ENCODE data around the gene SCD5. TPM values are rescaled to one million over a fixed set of nuclear protein-coding genes. Genes with fewer than 3 reads are reported as not detected.

The SCD5 gene
- total and polyA plus RNA-seq, 12 donors, result 85.9 to 585 (median 229) TPM

- WGBS, 4 donors, result 71 to 86% (median 82%) methylated on average over 2 of the region's 2 CpGs
- Histone ChIP-seq H3K27ac (no peak overlapping the region), H3K36me3 (replicated peaks in 1 of 2) (peaks cover 0 to 8% of the 10 kb centered on the region in 2 donors), H3K4me1 (replicated peaks in 1 of 2) (no peaks in the 10 kb centered on the region), H3K4me3 (no peak overlapping the region), H3K9me3 (replicated peaks in 1 of 3) (no peaks in the 10 kb centered on the region), H3K27me3 (no peaks in the 10 kb centered on the region)
- DNase-seq, result no peak
- intact Hi-C loops (cut with DNase I), result no loop called here
- TF ChIP-seq POLR2A (IDR thresholded peaks at IDR 0.05) (no peak), CTCF (IDR thresholded peaks at IDR 0.05) (no peak)
Observed at GRCh38 chr4:82638479-82638878, 160.1 kb downstream of the SCD5 start.

- peaks cover 0 to 8% of the 10 kb centered on the region in 2 donors for H3K36me3 ChIP-seq (replicated peaks in 1 of 2)
- no peak overlapping the region for H3K4me3 ChIP-seq
- no peaks in the 10 kb centered on the region for H3K4me1 ChIP-seq (replicated peaks in 1 of 2)
- TF ChIP-seq CTCF (IDR thresholded peaks at IDR 0.05), result no peak
- no peak for TF ChIP-seq POLR2A (IDR thresholded peaks at IDR 0.05)
- intact Hi-C loops (cut with DNase I), result loop anchor here in 1 of 2 donors (2.0 kb wide), 1 partner anchor 21 kb away; no protein-coding TSS in a partner anchor
- DNase-seq, result no peak
- no peak overlapping the region for H3K27ac ChIP-seq
- H3K9me3 ChIP-seq (replicated peaks in 1 of 3), result no peaks in the 10 kb centered on the region
- WGBS, 4 donors, result 41 to 67% (median 58%) methylated on average over 1 of the region's 1 CpG
- no peaks in the 10 kb centered on the region for H3K27me3 ChIP-seq
Observed at GRCh38 chr4:82630079-82630478, 168.5 kb downstream of the SCD5 start.

GRCh38 chr4:82629238-82630000 lies 169.2 kb downstream of the SCD5 start:
- Histone ChIP-seq H3K4me3 (no peak overlapping the region), H3K27me3 (no peaks in the 10 kb centered on the region), H3K9me3 (replicated peaks in 1 of 3) (no peaks in the 10 kb centered on the region), H3K4me1 (replicated peaks in 1 of 2) (no peaks in the 10 kb centered on the region), H3K36me3 (replicated peaks in 1 of 2) (peaks cover 0 to 2% of the 10 kb centered on the region in 2 donors), H3K27ac (no peak overlapping the region)
- TF ChIP-seq POLR2A (IDR thresholded peaks at IDR 0.05) (no peak), CTCF (IDR thresholded peaks at IDR 0.05) (no peak)
- intact Hi-C loops (cut with DNase I), result no loop called here
- WGBS, 4 donors, result 85 to 100% (median 92%) methylated on average over 2 of the region's 2 CpGs
- DNase-seq, result peak in 1 of 7 donors; percentile 37

GRCh38 chr4:82626251-82626868 lies 172.2 kb downstream of the SCD5 start:
- TF ChIP-seq CTCF (IDR thresholded peaks at IDR 0.05), result no peak
- TF ChIP-seq POLR2A (IDR thresholded peaks at IDR 0.05), result no peak
- no peaks in the 10 kb centered on the region for H3K27me3 ChIP-seq
- 68 to 77% (median 73%) methylated on average over 9 of the region's 9 CpGs for WGBS, 4 donors
- H3K9me3 ChIP-seq (replicated peaks in 1 of 3), result no peaks in the 10 kb centered on the region
- H3K36me3 ChIP-seq (replicated peaks in 1 of 2), result no peaks in the 10 kb centered on the region
- no peak overlapping the region for H3K27ac ChIP-seq
- intact Hi-C loops (cut with DNase I), result no loop called here
- no peak overlapping the region for H3K4me3 ChIP-seq
- H3K4me1 ChIP-seq (replicated peaks in 1 of 2), result no peaks in the 10 kb centered on the region
- no peak for DNase-seq
